ENCODE measurements around the gene GAB3.

The GAB3 gene
- total RNA-seq, result 7.1 to 71.9 reads per million in 2 experiments

GRCh38 chrX:154750301-154751202 is at the start of gene GAB3:
TSS of gene GAB3 (minus strand) at chrX:154751077. CDS start at chrX:154751025, 52 bp downstream.
- no peak for DNase-seq (ENCODE audit: low read depth)

GRCh38 chrX:154799556-154800348 is 48.9 kb upstream of the GAB3 start:
- no peak for DNase-seq (ENCODE audit: low read depth)

- no peak for DNase-seq (ENCODE audit: low read depth)
These were observed 46.1 kb upstream of the GAB3 start for GRCh38 chrX:154797006-154797405.

- no peak for DNase-seq (ENCODE audit: low read depth)
These were observed 44.1 kb upstream of the GAB3 start for GRCh38 chrX:154795016-154795415.

GRCh38 chrX:154793084-154793795 is 42.4 kb upstream of the GAB3 start:
- no peak for DNase-seq (ENCODE audit: low read depth)

GRCh38 chrX:154791939-154792338 is 41.1 kb upstream of the GAB3 start:
- no peak for DNase-seq (ENCODE audit: low read depth)

- no peak for DNase-seq (ENCODE audit: low read depth)
These were observed 40.6 kb upstream of the GAB3 start for GRCh38 chrX:154791467-154791866.

GRCh38 chrX:154785716-154786115 is 34.8 kb upstream of the GAB3 start:
- no peak for DNase-seq (ENCODE audit: low read depth)

GRCh38 chrX:154784149-154784995 is 33.5 kb upstream of the GAB3 start:
- DNase-seq (ENCODE audit: low read depth), result no peak

- no peak for DNase-seq (ENCODE audit: low read depth)
These were observed 30.1 kb upstream of the GAB3 start for GRCh38 chrX:154780968-154781367.

GRCh38 chrX:154779261-154779660 is 28.4 kb upstream of the GAB3 start:
- DNase-seq (ENCODE audit: low read depth), result no peak

GRCh38 chrX:154776753-154777152 is 25.9 kb upstream of the GAB3 start:
- DNase-seq (ENCODE audit: low read depth), result no peak

GRCh38 chrX:154775419-154776349 is 24.8 kb upstream of the GAB3 start:
- no peak for DNase-seq (ENCODE audit: low read depth)

GRCh38 chrX:154774622-154775021 is 23.7 kb upstream of the GAB3 start:
- DNase-seq (ENCODE audit: low read depth), result no peak

- peak; percentile 91 for DNase-seq (ENCODE audit: low read depth)
These were observed 11.8 kb upstream of the GAB3 start, which contains the start of gene DKC1 for GRCh38 chrX:154762537-154763296. TSS of gene DKC1 (plus strand) at chrX:154762864. CDS start at chrX:154762966, 102 bp downstream.

GRCh38 chrX:154761977-154762536 is 11.2 kb upstream of the GAB3 start:
- no peak for DNase-seq (ENCODE audit: low read depth)

GRCh38 chrX:154758696-154759095 is 7.8 kb upstream of the GAB3 start:
- DNase-seq (ENCODE audit: low read depth), result no peak

GRCh38 chrX:154751669-154752271 is 893 bp upstream of the GAB3 start:
- no peak for DNase-seq (ENCODE audit: low read depth)
